H1 (cell line): ENCODE measurements around the gene FAM169A. TPM values are rescaled to one million over a fixed set of nuclear protein-coding genes. Genes with fewer than 3 reads are reported as not detected.

Experiments
- CHD7 ChIP-seq: fragments of 300-600 bp; sonication (generic); IDR thresholded peaks from 2 replicates; pipeline ENCODE4 v1.7.1; 2012; ENCODE audit warnings: low read length, moderate library complexity, mild to moderate bottlenecking, inconsistent platforms; ENCODE audit not compliant: insufficient replicate concordance
- HDAC2 ChIP-seq, 2 experiments: fragments of 300-600 bp in 1 of 2; sonication (generic) in 1 of 2; IDR thresholded peaks; 2 replicates each; pipeline ENCODE4 v1.6.1; 2011 to 2012; ENCODE audit warnings: low read depth in 2 of 2, low read length in 2 of 2, mild to moderate bottlenecking in 2 of 2, moderate library complexity in 2 of 2, borderline replicate concordance in 1 of 2, inconsistent platforms in 1 of 2
- polyA plus RNA-seq, 7 experiments: library from polyadenylated mRNA; depleted of rRNA in 3 of 7; stranded (reverse) in 5 of 7; unstranded in 2 of 7; fragments of >200 nt in 5 of 7; fragments of 200-250 nt in 2 of 7; gene quantifications; 1 replicate in 5 of 7; 2 replicates in 1 of 7; 4 replicates in 1 of 7; pipeline versions ENCODE4 v1.2.1 to v1.2.3, GENCODE V29; 2011 to 2013; ENCODE audit warnings: missing spikeins in 2 of 7, mixed read lengths in 2 of 7
- total RNA-seq: library from RNA; stranded (reverse); fragmentation: NEBNext Ultra II Directional; extraction: Animal tissue kit (Norgen Biotek cat#: 25700); gene quantifications from 2 replicates; pipeline ENCODE4 v1.2.1, GENCODE V29; 2021

Gene FAM169A
- total and polyA plus RNA-seq, 2 of the 8 experiments (the other 6 are each of a cell fraction or from before 2014, with no cell fraction given) = 12.6 to 83.1 TPM

- TF ChIP-seq CHD7 (no peak), HDAC2 (IDR thresholded peaks at IDR 0.05; ENCODE audit: borderline replicate concordance in 1 of 2, low read depth in 2 of 2, low read length in 2 of 2) (no peak)
Observed at GRCh38 chr5:74810915-74811314, 55.3 kb downstream of the FAM169A start (continued).
